ENCODE results near the gene CELF2. TPM values are rescaled to one million over a fixed set of nuclear protein-coding genes. Genes with fewer than 3 reads are reported as not detected.

CELF2 gene
- total RNA-seq, 2 experiments from 2014 or later = 197 to 205 TPM

GRCh38 chr10:11358923-11359575, 341.4 kb downstream of the CELF2 start:
- DNase-seq (no peak), ATAC-seq (ENCODE audit: poor library complexity) (no peak)
- ChIA-PET CTCF (no interaction called here), POLR2A (interaction anchor here (0.5 kb wide), 1 partner anchor 70 kb away, joined by 3 read pairs; no protein-coding TSS in a partner anchor)
- H3K27ac ChIP-seq (ENCODE audit: low read depth in 1 of 2, low read length in 2 of 2) = no peak overlapping the region
- no peak overlapping the region for H3K27ac Mint-ChIP-seq
- H3K27me3 Mint-ChIP-seq = no peaks in the 10 kb centered on the region
- no peaks in the 10 kb centered on the region for H3K36me3 Mint-ChIP-seq (ENCODE audit: low read depth)
- no peaks in the 10 kb centered on the region for H3K27me3 ChIP-seq (ENCODE audit: control insufficient read depth in 1 of 2, insufficient read depth in 2 of 2, low read length in 2 of 2)
- no peaks in the 10 kb centered on the region for H3K4me1 Mint-ChIP-seq (ENCODE audit: low read depth)
- H3K4me3 Mint-ChIP-seq = no peak overlapping the region
- H3K9me3 Mint-ChIP-seq = peaks cover 2% of the 10 kb centered on the region
- H3K36me3 ChIP-seq (ENCODE audit: insufficient read depth, low read length) = no peaks in the 10 kb centered on the region
- intact Hi-C loops (cut with DNase I, micrococcal nuclease) = no loop called here
- H3K4me1 ChIP-seq (ENCODE audit: insufficient read depth, low read length) = no peaks in the 10 kb centered on the region
- no peak overlapping the region for H3K4me3 ChIP-seq (ENCODE audit: low read length)
- no peak for TF ChIP-seq CTCF (IDR thresholded peaks at IDR 0.05)
- peaks cover 0 to 12% of the 10 kb centered on the region in 2 experiments for H3K9me3 ChIP-seq (ENCODE audit: control insufficient read depth in 1 of 2, insufficient read depth in 1 of 2, low read length in 2 of 2)

GRCh38 chr10:11359869-11360268, 342.2 kb downstream of the CELF2 start:
- POLR2A ChIA-PET = no interaction called here
- Histone ChIP-seq H3K9me3 (ENCODE audit: control insufficient read depth in 1 of 2, insufficient read depth in 1 of 2, low read length in 2 of 2) (peaks cover 0 to 12% of the 10 kb centered on the region in 2 experiments), H3K4me1 (ENCODE audit: insufficient read depth, low read length) (no peaks in the 10 kb centered on the region), H3K36me3 (ENCODE audit: insufficient read depth, low read length) (no peaks in the 10 kb centered on the region), H3K27ac (ENCODE audit: low read depth in 1 of 2, low read length in 2 of 2) (no peak overlapping the region), H3K27me3 (ENCODE audit: control insufficient read depth in 1 of 2, insufficient read depth in 2 of 2, low read length in 2 of 2) (no peaks in the 10 kb centered on the region), H3K4me3 (ENCODE audit: low read length) (no peak overlapping the region)
- CTCF ChIA-PET = no interaction called here
- intact Hi-C loops (cut with DNase I, micrococcal nuclease) = loop anchor here in 1 of 2 experiments (5.0 kb wide), 1 partner anchor 82 kb away; no protein-coding TSS in a partner anchor
- Mint-ChIP-seq H3K4me1 (ENCODE audit: low read depth) (no peaks in the 10 kb centered on the region), H3K36me3 (ENCODE audit: low read depth) (no peaks in the 10 kb centered on the region), H3K9me3 (peaks cover 2% of the 10 kb centered on the region), H3K4me3 (no peak overlapping the region), H3K27me3 (no peaks in the 10 kb centered on the region), H3K27ac (no peak overlapping the region)
- ATAC-seq (ENCODE audit: poor library complexity) = no peak
- TF ChIP-seq CTCF (IDR thresholded peaks at IDR 0.05) = no peak
- no peak for DNase-seq

- CTCF ChIA-PET = no interaction called here
- no peak overlapping the region for H3K27ac Mint-ChIP-seq
- no peak for TF ChIP-seq CTCF (IDR thresholded peaks at IDR 0.05)
- Histone ChIP-seq H3K27ac (ENCODE audit: low read depth in 1 of 2, low read length in 2 of 2) (no peak overlapping the region), H3K9me3 (ENCODE audit: control insufficient read depth in 1 of 2, insufficient read depth in 1 of 2, low read length in 2 of 2) (peaks cover 0 to 12% of the 10 kb centered on the region in 2 experiments), H3K36me3 (ENCODE audit: insufficient read depth, low read length) (no peaks in the 10 kb centered on the region), H3K4me1 (ENCODE audit: insufficient read depth, low read length) (peaks cover 14% of the 10 kb centered on the region), H3K27me3 (ENCODE audit: control insufficient read depth in 1 of 2, insufficient read depth in 2 of 2, low read length in 2 of 2) (no peaks in the 10 kb centered on the region), H3K4me3 (ENCODE audit: low read length) (no peak overlapping the region)
- no peaks in the 10 kb centered on the region for H3K27me3 Mint-ChIP-seq
- peaks cover 2% of the 10 kb centered on the region for H3K9me3 Mint-ChIP-seq
- ATAC-seq (ENCODE audit: poor library complexity) (no peak), DNase-seq (no peak)
- no peak overlapping the region for H3K4me3 Mint-ChIP-seq
- POLR2A ChIA-PET = no interaction called here
- intact Hi-C loops (cut with DNase I, micrococcal nuclease) = loop anchor here in 1 of 2 experiments (5.0 kb wide), 1 partner anchor 79 kb away; no protein-coding TSS in a partner anchor
- H3K4me1 Mint-ChIP-seq (ENCODE audit: low read depth) = peaks cover 14% of the 10 kb centered on the region
- H3K36me3 Mint-ChIP-seq (ENCODE audit: low read depth) = no peaks in the 10 kb centered on the region
These were observed 345.8 kb downstream of the CELF2 start for GRCh38 chr10:11363497-11363896.
